Measurements from ENCODE around the gene CD34.

GRCh38 chr1:207886227-207886626 is 24.7 kb downstream of the CD34 start:
- no peak for TF ChIP-seq EZH2 (IDR thresholded peaks at IDR 0.05; ENCODE audit: insufficient read depth, poor library complexity, severe bottlenecking)
- no peak for TF ChIP-seq EZH2phosphoT487 (IDR thresholded peaks at IDR 0.05; ENCODE audit: insufficient read depth, low read depth)
